ENCODE data around the gene PRMT7.
A peak's percentile ranks its signal among the peaks of the same experiment; 100 is the strongest.

Gene PRMT7, protein sequence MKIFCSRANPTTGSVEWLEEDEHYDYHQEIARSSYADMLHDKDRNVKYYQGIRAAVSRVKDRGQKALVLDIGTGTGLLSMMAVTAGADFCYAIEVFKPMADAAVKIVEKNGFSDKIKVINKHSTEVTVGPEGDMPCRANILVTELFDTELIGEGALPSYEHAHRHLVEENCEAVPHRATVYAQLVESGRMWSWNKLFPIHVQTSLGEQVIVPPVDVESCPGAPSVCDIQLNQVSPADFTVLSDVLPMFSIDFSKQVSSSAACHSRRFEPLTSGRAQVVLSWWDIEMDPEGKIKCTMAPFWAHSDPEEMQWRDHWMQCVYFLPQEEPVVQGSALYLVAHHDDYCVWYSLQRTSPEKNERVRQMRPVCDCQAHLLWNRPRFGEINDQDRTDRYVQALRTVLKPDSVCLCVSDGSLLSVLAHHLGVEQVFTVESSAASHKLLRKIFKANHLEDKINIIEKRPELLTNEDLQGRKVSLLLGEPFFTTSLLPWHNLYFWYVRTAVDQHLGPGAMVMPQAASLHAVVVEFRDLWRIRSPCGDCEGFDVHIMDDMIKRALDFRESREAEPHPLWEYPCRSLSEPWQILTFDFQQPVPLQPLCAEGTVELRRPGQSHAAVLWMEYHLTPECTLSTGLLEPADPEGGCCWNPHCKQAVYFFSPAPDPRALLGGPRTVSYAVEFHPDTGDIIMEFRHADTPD

DNA sequence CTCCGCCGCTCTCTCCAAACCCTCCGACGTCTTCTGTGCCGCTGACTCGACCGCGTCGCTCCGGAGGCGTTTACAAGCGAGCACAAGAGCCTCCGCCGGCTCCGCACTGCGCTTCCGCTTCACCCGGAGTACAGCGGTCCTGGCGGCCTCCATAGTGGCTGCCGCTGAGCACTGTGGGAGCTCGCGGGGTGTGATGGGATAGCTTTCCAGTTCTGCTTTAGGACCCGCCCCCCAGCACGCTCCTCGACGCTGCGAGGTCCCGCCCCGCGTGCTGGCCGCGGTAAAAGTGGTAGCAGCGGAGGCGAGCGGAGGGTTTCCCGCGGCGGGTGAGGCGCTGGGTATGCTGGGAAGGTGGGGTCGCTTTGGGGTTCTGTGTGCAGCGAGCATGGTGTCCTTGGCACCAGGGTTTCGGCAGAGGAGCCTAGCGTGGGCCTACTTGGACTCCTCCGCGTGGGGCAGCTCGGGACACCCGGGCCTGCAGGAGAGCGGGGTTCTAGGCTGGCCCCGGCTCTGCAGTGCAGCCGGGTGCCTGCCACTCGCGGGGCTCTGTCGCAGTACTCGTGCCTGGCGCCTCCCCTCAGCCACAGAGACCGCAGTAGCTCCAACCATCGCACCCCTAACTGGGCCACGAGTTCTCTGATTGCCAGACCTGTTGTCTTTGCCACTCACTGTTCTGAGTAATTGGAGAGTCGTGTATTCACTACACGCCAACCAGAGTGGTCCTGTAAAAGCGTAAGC, at the start of gene PRMT7, which contains the start of gene SLC7A6OS:
Gene PRMT7, plus strand, starts transcription at position 246 of the 738 bp plus-strand sequence. CDS start 4,961 bp downstream, outside the sequence.
Gene SLC7A6OS, minus strand, starts transcription at position 173 of the 738 bp plus-strand sequence. Its CDS starts 20 bp downstream, at position 153.
- DNase-seq (ENCODE audit: low read depth), result peak; percentile 85

DNA sequence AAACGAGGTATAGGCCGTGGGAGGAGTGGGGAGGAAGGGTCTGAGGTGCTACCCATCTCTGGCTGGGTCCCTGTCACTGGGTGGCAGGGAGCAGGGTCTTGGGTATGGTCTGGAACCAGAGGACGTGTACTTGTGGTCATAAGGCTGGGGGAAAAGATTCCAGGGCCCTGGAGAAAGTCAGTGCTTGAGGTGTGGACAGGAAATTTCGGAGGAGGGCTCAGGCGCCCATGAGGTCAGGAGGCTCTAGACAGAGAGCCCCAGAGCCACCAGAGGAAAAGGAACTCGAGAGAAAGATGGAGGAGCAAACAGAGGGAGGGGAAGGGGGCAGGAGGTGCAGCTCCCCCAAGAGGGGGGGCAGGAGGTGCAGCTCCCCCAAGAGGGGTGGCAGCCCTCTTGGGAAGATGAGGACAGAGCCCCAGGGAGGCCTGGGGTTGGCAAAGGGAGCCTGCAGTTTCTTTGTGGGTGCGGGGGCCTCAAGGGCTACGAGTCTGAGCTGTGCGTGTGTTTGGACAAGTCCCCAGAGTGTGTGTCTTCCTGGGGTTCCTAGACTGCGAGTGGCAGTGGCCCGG, 47.2 kb upstream of the PRMT7 start:
- no peak for DNase-seq (ENCODE audit: low read depth)

GRCh38 chr16:68264128-68265077, 46.4 kb upstream of the PRMT7 start, which contains the start of gene SLC7A6:
Gene SLC7A6 (plus strand): TSS chr16:68264526. CDS start chr16:68274727, 10,201 bp downstream.
- DNase-seq (ENCODE audit: low read depth), result peak; percentile 63

DNA sequence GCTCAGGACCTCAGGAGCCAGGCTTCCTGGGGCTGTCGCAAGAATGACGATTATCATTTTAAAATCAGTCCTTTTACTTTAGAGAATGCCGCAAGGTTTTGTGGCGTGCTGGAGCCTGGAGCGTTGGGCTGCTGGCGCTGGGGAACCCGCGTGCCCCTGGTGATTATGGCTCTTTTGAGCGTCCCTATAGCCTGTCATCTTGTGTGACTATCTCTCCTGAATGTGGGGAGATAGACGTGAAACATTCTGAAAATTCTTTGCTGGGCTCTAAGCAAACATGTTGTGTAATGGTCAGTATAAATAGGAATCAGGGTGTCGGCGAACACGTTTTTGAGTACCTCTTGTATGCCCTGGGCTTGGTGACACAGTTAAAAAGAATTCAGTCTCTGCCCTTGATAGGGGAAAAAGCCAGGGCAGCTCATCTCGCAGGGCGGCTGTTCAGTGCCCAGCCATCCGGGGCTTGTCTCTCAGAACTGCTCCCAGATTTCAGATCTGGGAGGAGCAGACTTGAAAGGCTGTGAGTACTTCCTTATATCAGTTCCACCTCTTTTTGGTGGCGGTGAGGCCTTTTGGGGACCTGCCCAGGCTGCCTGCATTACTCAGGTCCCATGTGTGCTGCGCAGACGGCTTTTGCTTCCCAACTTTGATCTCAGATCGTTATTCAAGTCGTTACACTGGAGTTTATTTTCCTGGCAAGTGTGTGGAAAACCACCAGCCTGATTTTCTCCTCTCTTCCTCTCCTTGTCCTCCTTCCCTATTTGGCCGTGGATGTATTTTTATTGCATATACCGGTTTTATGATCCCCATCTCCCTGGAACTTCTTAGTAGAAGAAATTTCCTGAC, 45.5 kb upstream of the PRMT7 start:
- DNase-seq (ENCODE audit: low read depth), result peak; percentile 77

DNA sequence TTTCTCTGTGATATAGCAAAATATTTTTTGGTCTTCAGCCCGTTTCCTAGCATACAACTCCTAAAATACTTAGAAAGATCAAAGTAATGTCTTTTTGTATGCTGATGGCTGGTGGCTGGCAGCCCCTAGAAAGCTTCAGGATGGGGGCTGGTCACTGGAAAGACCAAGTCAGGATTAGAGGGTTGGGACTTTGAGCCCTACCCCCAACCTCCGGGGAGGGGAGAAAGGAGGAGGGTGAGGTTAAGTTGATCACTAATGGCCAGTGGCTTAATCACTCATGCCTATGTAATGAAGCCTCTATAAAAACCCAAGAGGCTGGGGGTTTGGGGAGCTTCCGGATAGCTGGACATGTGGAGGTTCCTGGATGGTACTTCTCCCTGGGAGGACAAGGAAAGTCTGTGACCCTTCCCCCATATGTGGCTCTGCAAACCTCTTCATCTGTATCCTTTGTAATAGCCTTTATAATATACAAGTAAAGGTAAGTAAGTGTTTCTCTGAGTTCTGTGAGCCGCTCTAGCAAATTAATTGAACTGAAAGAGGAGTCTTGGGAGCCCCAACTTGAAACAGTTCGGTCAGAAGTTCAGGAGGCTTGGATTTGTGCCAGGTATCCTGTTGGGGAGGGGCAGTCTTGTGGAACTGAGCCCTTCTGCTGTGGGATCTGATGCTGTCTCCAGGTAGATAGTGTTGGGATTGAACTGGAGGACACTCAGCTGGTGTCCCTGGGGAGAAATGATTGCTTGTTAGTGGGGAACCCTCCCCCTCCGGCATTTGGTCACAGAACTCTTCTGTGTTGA, 43.0 kb upstream of the PRMT7 start:
- no peak for DNase-seq (ENCODE audit: low read depth)

DNA sequence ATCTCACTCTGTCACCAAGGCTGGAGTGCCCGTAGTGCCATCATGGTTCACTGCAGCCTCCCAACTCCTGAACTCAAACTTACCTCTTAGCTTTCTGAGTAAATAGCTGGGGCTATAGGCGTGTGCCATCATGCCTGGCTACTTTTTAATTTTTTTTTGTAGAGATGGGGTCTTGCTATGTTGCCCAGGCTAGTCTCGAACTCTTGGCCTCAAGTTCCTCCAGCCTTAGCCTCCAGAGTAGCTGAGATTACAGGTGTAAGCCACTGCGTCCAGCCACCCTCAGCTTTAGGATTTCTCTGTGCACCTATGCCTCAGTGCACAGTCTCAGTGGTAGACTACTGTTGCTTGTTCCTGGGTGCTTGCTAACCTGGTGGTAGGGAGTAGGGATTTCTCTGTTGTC, 41.0 kb upstream of the PRMT7 start:
- no peak for DNase-seq (ENCODE audit: low read depth)

GRCh38 chr16:68270353-68270752, 40.5 kb upstream of the PRMT7 start:
- DNase-seq (ENCODE audit: low read depth), result no peak

GRCh38 chr16:68272507-68273209, 38.2 kb upstream of the PRMT7 start:
- DNase-seq (ENCODE audit: low read depth), result no peak

DNA sequence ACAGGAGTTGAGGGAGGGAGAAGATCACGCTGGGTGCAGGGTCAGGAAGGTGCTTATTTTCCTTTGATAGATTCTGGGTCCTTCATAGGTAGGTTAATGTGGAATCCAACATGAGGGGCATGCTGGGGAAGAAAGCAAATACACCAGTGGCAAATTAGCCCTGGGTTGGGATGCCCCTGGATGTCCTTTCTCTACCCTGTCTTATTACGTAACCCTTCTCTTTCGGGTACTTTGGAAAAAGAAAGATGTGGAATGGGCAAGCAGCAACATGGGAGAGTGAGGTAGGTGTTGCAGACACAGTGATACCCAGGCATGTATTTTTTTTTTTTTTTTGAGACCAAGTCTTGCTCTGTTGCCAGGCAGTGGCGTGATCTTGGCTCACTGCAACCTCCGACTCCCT, 37.4 kb upstream of the PRMT7 start:
- DNase-seq (ENCODE audit: low read depth), result no peak

DNA sequence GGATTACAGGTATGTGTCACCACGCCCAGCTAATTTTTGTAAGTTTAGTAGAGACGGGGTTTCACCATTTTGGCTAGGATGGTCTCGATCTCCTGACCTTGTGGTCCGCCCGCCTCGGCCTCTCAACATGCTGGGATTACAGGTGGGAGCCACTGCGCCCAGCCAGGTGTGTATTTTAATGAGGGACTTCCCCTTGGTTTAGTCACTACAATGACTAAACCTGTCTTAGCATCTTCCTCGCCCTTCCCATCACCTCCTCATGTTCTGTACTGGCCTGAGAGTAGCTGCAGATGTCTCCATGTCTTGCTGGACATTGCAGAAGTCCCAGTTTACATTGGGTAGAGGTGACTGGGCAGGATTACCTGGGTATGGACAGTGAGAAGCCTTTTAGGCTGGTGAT, 36.9 kb upstream of the PRMT7 start:
- DNase-seq (ENCODE audit: low read depth), result no peak

GRCh38 chr16:68274441-68274840, 36.4 kb upstream of the PRMT7 start:
- DNase-seq (ENCODE audit: low read depth), result no peak

- no peak for DNase-seq (ENCODE audit: low read depth)
Observed at GRCh38 chr16:68275611-68276191, 35.1 kb upstream of the PRMT7 start.

DNA sequence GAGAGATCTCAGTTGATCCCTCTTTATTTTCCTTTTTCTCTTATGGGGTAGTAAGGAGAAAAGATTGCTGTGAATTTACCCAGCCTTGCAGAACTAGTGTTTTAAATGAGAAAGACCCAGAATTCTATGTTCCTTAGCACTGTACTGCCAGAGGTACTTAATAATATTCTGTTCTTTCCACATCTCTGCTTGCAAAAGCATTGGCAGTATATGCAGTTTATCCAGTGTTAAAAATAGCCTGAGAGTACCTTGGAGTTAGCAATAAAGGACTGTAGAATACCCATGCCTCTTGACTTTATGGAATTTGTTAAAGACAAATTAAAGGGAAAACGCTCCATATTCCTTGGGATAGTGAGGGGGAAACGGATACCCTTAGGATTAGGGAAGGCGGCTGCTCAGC, 34.6 kb upstream of the PRMT7 start:
- peak; percentile 24 for DNase-seq (ENCODE audit: low read depth)

DNA sequence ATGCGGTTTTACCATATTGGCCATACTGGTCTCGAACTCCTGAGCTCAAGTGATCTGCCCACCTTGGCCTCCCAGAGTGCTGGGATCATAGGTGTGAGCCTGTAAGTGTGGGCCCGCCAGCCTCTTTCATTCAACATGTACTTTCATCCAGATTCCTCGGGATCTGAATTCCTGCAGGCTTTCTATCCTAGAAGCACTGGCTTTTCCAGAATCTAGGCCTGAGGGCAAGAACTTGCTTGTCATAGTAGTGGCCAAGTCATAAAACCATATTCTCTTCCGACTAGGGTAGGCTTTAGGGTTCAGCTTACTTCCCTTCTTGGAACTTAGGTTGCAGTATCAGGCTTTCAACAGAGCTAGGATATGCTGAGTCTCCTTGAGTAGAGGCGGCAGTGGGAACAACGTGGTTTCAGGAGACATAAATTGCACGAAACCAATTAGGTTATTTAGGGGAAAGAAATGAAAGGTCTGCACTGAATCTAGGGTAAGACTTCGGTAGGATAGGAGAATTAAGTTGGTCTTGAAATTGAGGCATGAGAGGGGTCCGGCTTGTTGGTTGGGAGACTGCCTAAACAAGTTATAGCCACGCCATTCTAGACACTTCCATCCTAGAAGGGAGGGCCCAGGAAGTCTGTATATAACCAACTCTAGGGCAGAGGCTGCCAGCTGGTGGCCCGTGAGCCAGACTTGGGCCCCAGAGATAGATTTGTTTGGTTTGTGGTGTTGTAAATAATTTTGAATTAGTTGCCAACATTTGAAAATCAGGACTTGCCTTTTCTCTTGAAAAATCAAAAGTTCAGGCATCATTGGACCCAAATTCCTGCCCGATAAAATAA, 30.9 kb upstream of the PRMT7 start:
- DNase-seq (ENCODE audit: low read depth), result no peak

DNA sequence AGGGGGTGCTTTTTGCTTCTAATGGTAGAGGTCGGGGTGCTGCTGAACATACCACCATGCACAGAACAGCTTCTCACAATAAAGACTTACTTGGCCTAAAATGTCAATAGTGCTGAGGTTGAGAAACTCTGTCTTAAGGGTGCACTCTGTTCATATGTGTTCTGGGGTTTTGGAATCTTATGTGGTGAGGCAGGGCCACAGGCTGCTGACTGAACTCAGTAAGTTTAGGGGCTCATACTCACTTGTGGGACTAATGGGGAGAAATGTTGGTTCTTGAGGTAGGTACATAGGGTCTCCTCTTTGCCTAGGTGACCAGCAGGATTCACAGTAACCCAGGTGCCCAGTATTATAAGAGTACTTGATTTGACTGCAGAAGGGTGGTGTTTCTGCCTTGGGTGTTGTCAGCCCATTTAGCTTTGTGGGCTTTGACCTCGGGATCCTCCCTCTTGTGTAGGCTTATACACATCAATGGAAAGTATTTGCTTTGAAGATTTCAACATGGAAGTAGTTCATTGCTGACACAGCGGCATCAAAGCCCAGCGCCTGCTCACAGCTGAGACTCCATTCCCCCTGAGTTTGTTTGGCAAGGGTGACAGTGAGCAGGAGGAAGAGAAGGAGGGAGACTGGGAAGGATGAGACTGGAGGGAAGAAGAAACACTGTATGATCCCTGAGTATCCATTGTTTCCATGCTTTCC, 29.3 kb upstream of the PRMT7 start:
- DNase-seq (ENCODE audit: low read depth), result no peak

GRCh38 chr16:68282064-68282452, 28.8 kb upstream of the PRMT7 start:
- DNase-seq (ENCODE audit: low read depth), result no peak

DNA sequence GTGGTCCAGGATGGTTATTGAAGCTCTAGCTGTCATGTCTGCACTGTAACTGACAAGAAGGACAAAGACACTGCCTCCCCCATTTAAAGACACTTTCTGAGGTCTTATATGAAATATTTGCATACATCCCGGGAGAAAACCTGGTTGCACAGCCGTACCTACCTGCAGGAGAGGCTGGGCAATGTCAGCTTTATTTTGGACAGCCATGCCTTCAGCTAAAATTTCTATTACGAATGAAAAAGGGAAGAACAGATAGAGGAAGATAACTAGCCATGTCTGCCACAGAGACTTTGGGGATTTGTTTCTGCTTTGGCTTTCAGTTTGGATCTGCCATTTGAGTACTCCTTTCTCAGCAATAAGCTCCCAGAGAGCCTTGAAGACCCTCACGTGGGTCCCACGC, 27.5 kb upstream of the PRMT7 start:
- no peak for DNase-seq (ENCODE audit: low read depth)

Measured in fibroblast of gingiva (primary cell).